Endometrial microvascular endothelial cells (primary cell): Measurements from ENCODE around the gene C7. TPM values are rescaled to one million over a fixed set of nuclear protein-coding genes. Genes with fewer than 3 reads are reported as not detected.

ENCODE experiments used
- in situ Hi-C: cut with HindIII; loops from 2 replicates; pipeline ENCODE4 v1.10.0; 2017; ENCODE audit warnings: low sequenced_read_pairs, low pct_unique_long_range_greater_than_20kb; ENCODE audit errors: inconsistent ontology term
- total RNA-seq: library from RNA; depleted of rRNA; stranded (reverse); fragments of >200 nt; gene quantifications from one replicate; pipeline ENCODE4 v1.2.3, GENCODE V29; 2015; ENCODE audit errors: inconsistent ontology term

C7 gene
- total RNA-seq, 1 donor from 2014 or later, result not detected

- in situ Hi-C loops, result no loop called here
Measured at GRCh38 chr5:40914835-40915234, 5.5 kb downstream of the C7 start.

- in situ Hi-C loops, result no loop called here
Measured at GRCh38 chr5:40915341-40915926, 6.1 kb downstream of the C7 start.

GRCh38 chr5:40916226-40916625, 6.9 kb downstream of the C7 start:
- in situ Hi-C loops, result no loop called here

- in situ Hi-C loops, result no loop called here
Measured at GRCh38 chr5:40928886-40929448, 19.7 kb downstream of the C7 start.

- in situ Hi-C loops, result no loop called here
Measured at GRCh38 chr5:40932766-40933165, 23.5 kb downstream of the C7 start.

GRCh38 chr5:40937075-40937474, 27.8 kb downstream of the C7 start:
- in situ Hi-C loops, result no loop called here

GRCh38 chr5:40939753-40940152, 30.5 kb downstream of the C7 start:
- in situ Hi-C loops, result no loop called here

GRCh38 chr5:40945111-40945510, 35.8 kb downstream of the C7 start:
- in situ Hi-C loops, result no loop called here

- in situ Hi-C loops, result no loop called here
Measured at GRCh38 chr5:40955313-40955712, 46.0 kb downstream of the C7 start.

- in situ Hi-C loops, result no loop called here
Measured at GRCh38 chr5:40957048-40957447, 47.8 kb downstream of the C7 start.

- in situ Hi-C loops, result no loop called here
Measured at GRCh38 chr5:40958811-40959210, 49.5 kb downstream of the C7 start.

- in situ Hi-C loops, result no loop called here
Measured at GRCh38 chr5:40960037-40960436, 50.7 kb downstream of the C7 start.

GRCh38 chr5:40962207-40962955, 53.1 kb downstream of the C7 start:
- in situ Hi-C loops, result no loop called here

GRCh38 chr5:40972434-40972833, 63.1 kb downstream of the C7 start:
- in situ Hi-C loops, result no loop called here

GRCh38 chr5:40973364-40974004, 64.2 kb downstream of the C7 start:
- in situ Hi-C loops, result no loop called here

GRCh38 chr5:40976041-40976440, 66.7 kb downstream of the C7 start:
- in situ Hi-C loops, result no loop called here

- in situ Hi-C loops, result no loop called here
Measured at GRCh38 chr5:40976836-40977235, 67.5 kb downstream of the C7 start.

- in situ Hi-C loops, result no loop called here
Measured at GRCh38 chr5:40981420-40981819, 72.1 kb downstream of the C7 start.

- in situ Hi-C loops, result no loop called here
Measured at GRCh38 chr5:40983781-40984180, 74.5 kb downstream of the C7 start.

GRCh38 chr5:40984884-40985283, 75.6 kb downstream of the C7 start:
- in situ Hi-C loops, result no loop called here
